ENCODE data around the gene PIP.

DNA sequence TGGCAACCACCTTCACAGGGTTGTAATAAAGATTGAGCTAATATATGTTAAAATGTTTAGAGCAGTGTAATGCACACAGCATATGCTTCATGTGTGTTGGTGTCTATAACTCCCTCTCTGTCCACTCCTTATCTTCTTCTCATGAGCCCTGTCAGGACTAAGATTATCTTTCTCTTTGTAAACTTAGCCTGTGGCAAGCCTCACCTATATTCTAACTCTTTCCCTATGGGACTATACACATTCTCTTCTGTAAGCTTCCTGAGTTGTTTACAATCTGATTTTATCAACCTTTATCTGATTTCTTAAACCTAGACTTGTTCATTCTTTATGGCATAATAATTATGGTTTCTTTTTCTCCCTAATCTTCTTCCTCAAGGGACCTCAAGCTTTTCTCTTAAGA is 2.4 kb upstream of the PIP start:
- TF ChIP-seq, protein P1, sequence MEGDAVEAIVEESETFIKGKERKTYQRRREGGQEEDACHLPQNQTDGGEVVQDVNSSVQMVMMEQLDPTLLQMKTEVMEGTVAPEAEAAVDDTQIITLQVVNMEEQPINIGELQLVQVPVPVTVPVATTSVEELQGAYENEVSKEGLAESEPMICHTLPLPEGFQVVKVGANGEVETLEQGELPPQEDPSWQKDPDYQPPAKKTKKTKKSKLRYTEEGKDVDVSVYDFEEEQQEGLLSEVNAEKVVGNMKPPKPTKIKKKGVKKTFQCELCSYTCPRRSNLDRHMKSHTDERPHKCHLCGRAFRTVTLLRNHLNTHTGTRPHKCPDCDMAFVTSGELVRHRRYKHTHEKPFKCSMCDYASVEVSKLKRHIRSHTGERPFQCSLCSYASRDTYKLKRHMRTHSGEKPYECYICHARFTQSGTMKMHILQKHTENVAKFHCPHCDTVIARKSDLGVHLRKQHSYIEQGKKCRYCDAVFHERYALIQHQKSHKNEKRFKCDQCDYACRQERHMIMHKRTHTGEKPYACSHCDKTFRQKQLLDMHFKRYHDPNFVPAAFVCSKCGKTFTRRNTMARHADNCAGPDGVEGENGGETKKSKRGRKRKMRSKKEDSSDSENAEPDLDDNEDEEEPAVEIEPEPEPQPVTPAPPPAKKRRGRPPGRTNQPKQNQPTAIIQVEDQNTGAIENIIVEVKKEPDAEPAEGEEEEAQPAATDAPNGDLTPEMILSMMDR (IDR thresholded peaks at IDR 0.05; ENCODE audit: low read depth, low read length): no peak
- TF ChIP-seq EZH2phosphoT487 (IDR thresholded peaks at IDR 0.05; ENCODE audit: low read depth): no peak
